DLD1 (cell line): ENCODE measurements around the gene ULBP3.
"Not testable (repeated sequence)": the region's sequence is repeated elsewhere in the genome, so short reads cannot be mapped to it uniquely, and the experiment has no call there.

Experiments
- in situ Hi-C: cut with HindIII; loops from 2 replicates; pipeline ENCODE4 v1.10.0; 2017; ENCODE audit warnings: low sequenced_read_pairs

The ULBP3 gene

DNA sequence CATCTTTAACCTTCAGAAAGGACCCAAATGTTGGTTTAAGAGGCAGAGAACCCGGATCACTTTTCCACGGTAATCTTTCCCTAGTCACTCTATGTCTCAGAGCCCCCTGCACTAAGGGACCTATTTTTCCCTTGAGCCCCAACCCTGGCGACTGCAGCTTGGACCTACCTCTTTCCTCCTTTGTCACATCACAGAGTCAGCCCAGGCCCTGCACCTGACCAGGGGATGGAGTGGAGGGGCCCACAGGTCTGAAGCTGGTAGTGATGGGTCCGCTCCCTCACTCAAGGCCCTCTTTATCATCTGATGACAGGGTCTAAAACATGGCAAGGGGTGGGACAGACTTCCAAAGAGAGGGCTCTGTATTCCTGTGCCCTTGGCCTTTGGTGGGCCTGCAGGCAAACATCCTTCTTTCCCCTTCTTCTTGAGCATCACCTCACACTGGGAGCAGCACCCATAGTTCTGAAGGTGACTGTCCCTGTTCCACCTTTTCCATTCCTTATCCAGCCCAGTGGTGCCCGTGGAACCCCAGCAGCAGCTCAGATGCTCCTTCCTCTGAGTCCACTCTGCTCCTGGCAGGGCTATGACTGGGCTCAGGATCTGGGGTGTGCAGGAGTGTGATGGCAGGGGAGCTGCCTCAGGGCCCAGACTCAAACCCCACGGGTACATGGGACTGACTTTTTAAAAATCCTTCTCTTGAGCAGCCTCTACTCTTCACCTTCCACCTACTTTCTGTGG is 49.9 kb downstream of the ULBP3 start:
- in situ Hi-C loops: no loop called here

DNA sequence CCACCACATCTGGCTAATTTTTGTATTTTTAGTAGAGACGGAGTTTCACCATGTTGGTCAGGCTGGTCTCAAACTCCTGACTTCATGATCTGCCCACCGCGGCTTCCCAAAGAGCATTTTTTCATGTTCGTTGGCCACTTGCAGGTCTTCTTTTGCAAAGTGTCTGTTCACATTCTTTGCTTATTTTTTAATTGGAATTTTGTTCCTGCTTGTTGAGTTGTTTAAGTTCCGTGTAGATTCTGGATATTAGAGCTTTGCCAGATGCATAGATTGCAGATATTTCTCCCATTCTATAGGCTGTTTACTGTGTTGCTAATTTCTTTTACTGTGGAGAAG is 51.8 kb downstream of the ULBP3 start:
- in situ Hi-C loops: not testable (repeated sequence)

DNA sequence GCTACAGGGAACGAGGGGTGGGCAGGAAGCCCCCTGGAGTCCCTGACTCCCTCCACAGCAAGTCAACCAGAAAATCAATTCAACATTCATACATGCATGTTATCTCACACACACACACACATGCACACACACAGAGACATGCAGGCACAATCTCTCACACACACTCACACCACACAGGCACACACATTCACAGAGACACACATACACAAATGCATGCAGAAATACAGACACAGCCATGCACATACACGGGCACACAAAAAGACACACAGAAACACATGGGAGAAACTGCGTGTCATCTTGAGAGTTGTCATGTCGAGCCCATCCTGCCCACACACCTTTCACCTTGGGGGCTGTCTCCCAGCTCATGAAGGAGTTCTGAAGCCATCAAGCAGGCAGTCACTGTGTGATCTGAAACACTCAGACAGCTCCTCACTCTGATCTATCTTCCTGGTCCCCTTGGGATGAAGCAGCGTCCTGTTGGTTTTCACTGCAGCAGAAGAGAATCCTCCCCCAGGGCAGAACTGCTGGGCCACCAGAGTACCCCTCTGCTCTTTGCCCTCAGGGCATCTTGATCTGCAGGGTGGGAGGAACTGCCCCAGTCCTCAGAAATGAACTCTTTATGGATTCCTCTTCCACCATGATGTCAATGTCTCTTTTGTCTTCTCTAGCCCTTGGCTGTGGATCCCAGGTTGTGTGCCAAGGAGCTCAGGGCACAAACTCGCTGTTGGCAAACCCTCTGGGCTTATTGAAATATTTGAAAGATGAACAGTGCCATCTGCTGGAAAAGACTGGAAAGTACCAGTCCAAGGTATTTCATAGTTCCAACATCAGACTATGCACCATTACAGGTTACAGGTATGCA is 52.4 kb downstream of the ULBP3 start:
- in situ Hi-C loops: no loop called here

DNA sequence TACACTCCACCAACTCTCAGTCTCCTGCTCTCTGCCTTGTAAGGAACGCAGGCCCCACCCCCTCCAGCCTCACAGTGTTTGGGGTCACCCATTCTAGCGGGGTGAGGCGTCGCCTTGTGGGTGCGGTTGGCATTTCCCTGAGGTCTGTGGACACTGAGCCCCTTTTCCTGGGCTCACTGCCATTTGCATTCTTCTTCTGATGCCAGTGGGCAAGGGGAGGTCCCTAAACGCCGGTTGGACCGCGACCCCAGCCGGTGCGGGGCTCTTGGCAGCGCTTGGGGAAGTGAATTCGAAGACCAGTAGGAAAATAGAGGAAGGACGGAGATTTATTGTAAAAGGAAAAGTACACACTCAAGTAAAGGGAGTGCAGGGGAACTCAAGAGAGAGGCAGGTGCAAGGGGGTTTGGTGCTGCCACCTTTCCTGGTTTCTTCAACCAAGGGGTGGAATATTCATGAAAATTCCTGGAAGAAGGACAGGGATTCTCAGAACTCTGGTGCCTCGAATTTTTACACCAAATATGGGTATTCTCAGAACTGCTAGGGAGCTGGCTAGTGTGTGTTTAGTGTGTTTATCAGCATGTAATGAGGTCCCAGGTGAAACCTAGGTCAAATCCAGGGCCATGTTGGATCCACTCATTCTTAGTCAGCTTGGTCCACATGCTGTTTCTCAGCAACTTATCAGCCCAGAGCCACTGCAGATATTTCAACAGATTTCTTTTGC is 53.5 kb downstream of the ULBP3 start:
- in situ Hi-C loops: not testable (repeated sequence)

DNA sequence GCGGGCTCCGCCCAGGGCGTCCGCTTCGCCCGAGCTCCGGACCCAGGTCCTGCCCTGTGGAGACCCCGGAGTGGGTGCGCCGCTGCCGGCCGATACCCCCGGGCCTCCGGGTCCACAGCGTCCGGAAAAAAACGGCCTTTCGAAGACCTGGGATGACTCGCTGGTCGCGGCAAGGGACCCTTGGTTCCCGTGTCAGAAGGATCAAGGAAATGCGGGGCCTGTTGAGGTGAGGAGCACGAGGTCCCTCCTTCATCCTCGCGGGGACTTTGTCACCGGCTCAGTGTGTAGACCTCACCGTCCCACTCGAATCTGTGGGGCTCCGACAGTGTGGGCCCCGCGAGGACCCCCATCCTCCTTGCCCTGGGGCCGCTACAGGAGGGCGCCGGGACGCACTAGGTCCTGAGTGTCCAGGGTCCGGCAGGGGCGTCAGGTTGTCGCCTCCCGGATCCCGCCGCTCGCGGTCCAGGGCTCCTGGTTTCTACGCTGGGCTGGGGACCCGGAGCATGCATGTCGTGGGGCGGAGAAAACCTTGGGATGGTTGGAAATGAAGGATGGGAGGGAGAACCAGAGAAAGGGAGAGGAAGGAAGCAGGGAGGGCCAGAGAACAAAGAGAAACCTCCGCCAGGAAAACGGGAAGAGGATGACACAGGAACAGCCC is 54.2 kb downstream of the ULBP3 start:
- in situ Hi-C loops: not testable (repeated sequence)

DNA sequence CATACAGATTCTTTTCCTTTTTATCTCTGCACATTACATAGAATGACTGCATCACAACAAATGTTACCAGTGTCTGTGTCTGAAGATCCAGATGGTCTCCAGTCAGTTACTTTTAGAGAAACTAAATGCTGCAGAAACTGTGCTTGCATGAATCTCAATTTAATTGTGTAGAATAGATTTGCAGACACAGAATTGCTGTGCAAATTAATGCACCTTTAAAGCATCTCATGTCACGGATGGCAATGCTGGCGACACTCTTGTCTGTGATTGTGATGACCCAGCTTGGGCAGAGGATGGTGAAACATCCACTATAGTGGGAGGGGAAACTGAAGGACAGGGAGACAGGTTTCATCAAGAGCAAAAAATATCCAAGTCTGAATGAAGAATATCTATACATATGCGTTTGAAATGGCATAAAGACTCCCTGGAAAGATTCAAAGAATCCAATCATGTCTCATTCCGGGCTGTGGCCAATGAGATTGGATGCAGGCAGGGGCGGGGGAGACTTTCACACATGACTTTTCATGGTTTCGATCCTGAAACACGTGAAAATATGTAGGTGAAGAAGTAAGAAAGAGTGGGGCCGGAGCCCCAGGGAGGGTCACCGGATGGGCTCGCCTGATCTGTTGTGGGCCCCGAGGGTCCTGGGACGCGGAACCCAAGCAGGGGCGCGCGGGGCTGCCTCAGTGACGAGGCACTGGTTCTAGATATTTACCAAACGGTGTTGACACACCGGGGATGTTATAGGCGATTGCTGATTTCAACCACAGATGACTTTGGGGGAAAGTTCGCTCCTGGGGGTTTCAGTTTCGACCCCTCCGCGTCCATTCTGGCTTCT is 54.9 kb downstream of the ULBP3 start:
- in situ Hi-C loops: not testable (repeated sequence)

DNA sequence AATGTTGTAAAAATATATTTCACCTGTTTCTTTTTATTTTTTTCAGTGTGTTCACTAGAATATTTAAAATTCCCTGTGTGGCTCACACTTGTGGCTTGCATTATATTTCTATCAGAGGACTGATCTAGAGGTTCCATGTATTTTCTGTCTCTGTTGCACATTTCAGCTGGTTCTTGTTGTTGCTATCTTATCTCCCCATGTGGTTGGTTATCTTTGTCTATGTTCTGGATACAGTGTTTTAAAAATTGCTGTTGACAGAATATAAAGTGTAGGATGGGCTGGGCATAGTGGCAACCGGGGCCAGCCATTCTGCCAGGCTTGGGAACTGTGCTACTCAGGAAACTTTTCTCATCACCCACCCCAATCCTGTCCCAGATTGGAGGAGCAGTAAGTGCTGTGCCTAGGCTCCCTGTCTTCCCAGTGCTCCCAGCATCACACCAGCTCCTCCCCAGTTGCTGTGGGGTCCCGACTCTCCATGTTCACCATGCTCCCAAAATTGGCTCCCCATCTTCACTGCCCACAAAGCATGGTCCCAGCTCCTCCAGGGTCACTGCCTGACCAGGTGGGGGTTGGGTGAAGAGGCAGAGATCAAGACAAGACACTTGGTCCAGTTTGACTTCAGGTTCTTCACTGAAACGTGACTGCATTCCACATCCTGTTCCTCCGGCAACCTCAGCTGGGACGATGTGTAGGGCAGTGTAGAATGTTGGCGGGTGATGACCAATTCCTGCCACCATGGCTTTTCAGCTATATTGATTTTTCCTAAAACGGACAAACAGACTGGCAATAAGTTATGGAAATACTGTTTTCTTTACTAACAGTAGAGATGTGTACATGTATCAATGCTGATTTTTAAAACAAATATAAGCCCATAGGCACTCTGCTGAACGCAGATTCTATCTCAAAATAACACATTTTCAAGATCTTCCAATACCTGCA is 55.8 kb downstream of the ULBP3 start:
- in situ Hi-C loops: not testable (repeated sequence)
